Inflammatory macrophage treated with lipopolysaccharide for 4 hours (primary cell): ENCODE data around the gene WAS.

Experiments
- DNase-seq: peaks from one replicate; pipeline ENCODE4 v3.0.0-alpha.2; 2020

The WAS gene

DNA sequence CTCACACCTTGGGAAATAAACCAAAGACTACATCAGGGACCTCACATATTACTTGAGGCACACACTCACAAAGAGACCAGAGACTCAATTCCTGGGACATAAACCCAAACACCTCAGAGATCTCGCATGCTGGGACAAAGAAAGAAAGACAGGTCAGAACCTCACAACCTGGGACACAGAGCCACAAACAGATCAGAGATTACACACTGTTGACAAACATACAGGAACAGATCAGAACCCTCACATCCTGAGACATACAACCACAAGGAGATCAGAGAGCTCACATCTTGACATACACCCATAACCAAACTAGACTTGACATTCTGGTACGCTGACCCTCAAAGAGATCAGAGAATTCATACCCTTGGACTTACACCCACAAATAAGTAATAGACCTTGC lies 30.2 kb downstream of the WAS start:
- no peak for DNase-seq

DNA sequence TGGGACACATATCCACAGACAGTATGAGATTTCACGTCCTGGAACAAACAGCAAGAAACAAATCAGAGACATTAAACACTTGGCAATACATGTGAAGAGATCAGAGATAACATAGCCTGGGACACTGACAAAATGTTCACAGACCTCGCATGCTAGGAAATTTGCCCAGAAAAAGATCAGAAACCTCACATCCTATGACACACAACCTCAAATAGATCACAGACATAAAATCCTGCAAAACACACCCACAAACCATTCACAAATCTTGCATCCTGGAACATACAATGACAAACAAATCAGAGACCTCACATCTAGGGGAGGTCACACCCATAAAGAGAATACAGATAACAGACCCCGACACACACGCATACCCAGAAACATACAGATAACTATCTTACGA lies 31.0 kb downstream of the WAS start:
- DNase-seq, result no peak

DNA sequence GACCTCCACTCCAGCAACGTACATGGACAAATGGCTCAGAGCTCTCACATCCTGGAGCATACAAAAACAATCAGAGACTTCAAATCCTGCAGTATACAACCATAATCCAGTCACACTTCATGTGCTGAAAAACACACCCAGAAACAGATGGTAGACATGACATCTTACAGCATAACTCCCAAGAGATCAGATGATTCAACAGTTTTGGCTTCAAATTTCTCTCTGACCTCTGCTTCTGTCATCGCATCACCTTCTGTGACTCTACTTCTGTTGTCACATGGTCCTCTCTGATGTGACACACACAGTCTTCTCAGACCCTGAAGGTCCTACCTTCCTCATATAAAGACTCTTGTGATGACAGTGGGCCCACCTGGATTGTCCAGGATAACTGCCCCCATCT lies 31.5 kb downstream of the WAS start:
- DNase-seq, result no peak

GRCh38 chrX:48715876-48716502 lies 32.4 kb downstream of the WAS start:
- DNase-seq, result no peak

GRCh38 chrX:48719958-48720357 lies 36.4 kb downstream of the WAS start:
- no peak for DNase-seq

DNA sequence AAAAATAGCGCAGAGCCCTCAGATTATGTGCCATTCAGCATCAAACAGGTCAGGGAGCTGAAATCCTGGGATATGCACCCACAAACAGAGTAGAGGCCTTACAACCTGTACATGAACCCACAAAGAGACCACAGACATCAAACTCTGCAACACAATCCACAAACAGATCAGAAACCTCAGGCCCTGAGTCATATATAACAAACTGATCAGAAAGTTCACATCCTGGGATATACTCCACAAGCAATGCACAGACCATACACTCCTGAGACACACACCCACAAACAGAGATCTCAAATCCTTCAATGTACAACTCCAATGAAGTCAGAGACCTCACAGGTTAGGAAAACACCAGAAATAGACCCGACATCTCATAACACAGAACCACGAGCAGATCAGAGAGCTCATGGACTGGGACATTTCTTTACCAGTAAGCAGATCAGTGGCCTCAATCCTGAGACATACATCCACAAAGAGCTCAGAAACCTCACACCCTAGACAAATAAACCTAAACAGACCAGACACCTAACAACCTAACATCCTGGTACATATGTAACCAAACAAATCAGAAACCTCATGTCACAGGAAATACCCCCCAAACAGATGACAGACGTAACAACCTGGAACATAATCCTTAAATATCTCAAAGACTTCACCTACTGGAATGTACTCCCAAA lies 37.1 kb downstream of the WAS start:
- DNase-seq, result no peak

DNA sequence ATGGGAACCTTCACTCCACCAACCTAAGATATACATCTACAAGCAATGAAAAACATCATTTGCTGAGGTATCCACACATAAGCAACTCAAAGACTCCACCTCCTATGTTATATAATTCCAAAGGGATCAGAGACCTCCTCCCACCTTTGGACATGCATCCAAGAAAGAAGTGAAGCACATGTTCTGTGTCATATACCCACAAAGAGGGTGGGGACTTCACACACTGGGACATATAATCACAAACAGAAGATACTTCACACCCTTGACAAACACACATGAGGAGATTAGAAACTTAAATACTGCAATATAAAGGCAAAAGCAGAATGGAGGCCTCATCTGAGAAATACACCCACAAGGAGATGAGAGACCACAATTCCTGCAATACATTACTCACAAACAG lies 38.3 kb downstream of the WAS start:
- DNase-seq, result no peak

DNA sequence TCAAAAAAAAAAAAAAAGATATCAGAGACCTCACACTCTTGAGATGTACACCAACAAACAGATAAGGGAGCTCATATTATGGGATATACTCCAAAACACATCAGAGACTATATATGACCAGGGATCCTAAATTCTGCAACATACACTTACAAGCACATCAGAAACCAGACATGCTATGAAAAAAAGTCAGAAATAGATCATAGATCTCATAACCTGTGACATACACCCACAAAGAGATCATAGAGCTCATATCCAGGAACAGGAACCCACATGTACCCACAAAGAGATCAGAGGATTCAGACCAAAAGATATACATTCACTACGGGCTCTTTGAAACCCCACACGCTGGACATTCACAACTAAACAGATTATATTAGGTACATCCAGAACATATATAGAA lies 43.0 kb downstream of the WAS start:
- no peak for DNase-seq

GRCh38 chrX:48728653-48729052 lies 45.1 kb downstream of the WAS start:
- DNase-seq, result no peak

- DNase-seq, result no peak
Measured at GRCh38 chrX:48736303-48736702, 52.7 kb downstream of the WAS start.

DNA sequence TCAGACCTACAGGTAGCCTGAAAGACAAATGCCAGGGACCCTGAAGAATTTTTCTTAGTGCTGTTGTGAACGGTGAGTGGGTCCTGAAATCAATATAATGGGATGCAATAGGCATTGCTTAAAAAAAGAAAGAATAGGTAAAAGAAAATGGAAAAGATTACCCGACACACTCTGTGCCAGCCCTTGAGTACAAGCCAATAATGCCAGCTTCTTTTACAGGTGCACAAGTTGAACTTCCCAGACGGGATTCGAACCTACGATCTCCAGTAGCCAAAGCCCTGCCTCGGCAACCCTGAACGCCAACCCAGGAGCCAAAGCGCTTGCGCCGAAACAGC lies 53.2 kb downstream of the WAS start:
- no peak for DNase-seq

GRCh38 chrX:48737213-48737938 lies 53.8 kb downstream of the WAS start:
- peak; percentile 95 for DNase-seq

DNA sequence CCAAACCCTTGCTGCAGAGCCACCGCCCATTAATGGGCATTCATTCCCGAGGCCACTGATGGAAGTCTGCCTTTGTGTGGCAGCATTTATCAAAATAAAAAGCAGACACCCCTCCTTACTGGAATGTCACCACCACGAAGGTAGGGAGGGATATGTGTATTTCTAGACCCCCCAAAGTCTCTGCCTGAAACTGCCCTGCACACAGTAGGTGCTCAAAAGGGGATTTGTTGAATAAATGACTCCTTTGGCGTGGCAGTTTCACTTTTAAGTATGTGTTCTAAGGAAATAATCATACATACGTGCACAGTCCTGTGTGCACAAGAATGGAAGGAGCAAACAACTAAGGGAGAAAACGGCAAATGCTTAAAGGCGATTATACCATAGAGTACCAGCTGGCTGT lies 54.3 kb downstream of the WAS start:
- DNase-seq, result no peak
